ENCODE measurements around the gene NDUFB2. TPM values are rescaled to one million over a fixed set of nuclear protein-coding genes. Genes with fewer than 3 reads are reported as not detected.
"Not testable (repeated sequence)": the region's sequence is repeated elsewhere in the genome, so short reads cannot be mapped to it uniquely, and the experiment has no call there.

NDUFB2 gene
- total RNA-seq, 2 donors from 2014 or later: 499 to 528 TPM

DNA sequence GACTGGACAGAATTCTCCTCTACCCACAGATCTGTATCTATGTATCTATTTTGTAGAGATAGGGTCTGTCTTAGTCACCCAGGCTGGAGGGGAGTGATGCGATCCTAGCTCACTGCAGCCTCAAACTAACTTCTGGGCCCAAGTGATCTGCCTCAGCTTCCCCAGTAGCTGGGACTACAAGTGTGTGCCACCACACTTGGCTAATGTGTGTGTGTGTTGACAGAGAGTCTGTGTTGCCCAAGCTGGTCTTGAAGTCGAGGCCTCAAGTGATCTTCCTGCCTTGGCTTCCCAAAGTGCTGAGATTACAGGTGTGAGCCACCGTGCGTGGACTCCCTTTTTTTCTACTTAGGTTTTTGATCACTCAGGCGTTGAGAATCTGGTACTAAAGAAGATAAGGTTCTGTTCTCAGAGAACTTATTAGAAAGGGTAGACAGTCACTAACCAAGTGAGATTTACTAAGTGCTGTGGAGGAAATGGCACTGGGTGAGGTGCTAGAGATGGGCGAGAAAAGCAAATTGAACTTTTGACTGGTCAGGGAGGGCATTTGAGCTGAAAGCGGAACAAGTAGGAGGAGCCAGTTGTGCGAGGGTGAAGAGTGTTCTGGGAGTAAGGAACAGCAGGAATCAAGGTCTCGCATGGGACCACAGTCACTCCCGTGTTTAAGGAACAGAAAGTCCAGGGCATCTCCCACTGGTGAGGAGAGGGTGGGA is 18.0 kb downstream of the NDUFB2 start:
- intact Hi-C loops (cut with DNase I): no loop called here
- ATAC-seq: no peak
- no peak for DNase-seq

DNA sequence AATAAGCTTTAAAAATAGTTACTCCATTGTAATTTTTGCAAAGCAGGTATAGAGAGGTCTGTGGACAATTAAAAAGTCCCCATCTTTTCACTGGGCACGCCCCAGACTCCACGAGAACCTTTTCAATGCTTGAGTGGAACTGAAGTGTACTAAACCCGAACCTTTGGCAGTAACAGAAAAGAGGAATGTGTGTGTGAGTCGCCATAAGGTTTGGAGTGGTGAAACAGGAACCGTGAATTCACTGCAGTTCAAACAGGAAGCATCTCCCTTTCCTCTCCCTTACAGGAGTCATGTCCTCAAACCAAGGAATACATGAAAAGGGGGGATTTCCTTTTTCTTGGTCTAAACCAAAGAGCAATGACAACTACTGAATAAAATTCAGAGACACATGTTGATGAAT is 23.2 kb downstream of the NDUFB2 start:
- ATAC-seq (no peak), DNase-seq (no peak)
- intact Hi-C loops (cut with DNase I): no loop called here

DNA sequence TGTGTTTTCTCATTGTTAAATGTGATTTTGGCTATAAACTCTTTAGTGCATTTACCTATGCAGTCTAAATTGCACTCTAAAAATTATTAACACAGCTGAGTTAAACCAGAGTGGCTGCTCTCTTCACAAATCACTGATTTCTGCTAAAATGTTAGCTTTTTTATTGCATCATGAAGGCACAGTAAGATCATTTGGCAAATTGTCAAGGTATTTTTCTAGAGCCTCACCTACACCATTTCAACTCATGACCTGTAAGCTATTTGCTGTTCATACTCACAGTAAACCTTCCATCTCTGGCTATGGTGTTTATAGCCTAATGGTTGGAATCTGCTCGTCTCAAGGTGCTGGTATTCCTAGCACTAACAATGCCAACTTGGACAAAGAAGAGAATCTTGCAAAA is 25.7 kb downstream of the NDUFB2 start:
- no peak for DNase-seq
- intact Hi-C loops (cut with DNase I): no loop called here
- ATAC-seq: no peak

DNA sequence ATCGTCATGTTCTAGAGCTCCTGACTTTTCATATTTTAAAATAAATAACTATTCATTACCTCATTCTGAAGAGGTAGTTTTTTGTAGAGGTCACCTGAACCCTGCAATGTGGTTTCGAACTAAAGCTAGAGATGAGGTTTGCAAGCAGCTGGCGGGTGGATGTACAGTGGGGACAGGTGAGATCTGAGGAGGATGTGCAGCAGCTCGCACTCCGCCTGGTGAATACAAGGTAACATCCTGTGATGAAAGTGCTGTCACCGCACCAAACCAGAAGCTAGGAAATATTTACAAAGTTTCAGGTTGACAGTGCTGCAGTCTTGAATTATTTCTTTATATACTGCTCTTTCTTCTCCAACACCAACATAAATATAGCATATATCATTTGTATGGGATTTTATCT is 26.5 kb downstream of the NDUFB2 start:
- DNase-seq (no peak), ATAC-seq (no peak)
- intact Hi-C loops (cut with DNase I): no loop called here

GRCh38 chr7:140723574-140723973 is 27.1 kb downstream of the NDUFB2 start:
- DNase-seq (no peak), ATAC-seq (no peak)
- intact Hi-C loops (cut with DNase I): no loop called here

DNA sequence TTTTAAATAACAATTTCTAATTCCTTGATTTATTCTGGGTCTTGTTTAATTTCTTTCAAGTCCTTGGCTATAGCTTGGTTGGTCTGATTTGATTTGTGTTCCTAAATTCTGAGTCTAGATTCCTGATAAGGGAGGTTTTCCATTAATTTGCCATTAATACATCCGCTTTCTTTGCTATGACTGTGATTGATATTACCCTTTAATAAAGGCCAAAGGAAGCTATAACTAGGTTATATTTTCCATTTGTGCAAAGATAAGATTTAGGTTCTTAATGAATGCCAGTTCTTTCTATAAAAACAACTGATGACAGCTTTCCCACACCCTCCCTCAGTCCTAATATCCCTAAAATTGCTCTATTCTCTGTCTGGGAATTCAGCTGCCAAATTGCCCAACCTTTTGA is 28.2 kb downstream of the NDUFB2 start:
- DNase-seq: no peak
- intact Hi-C loops (cut with DNase I): no loop called here
- ATAC-seq: no peak

DNA sequence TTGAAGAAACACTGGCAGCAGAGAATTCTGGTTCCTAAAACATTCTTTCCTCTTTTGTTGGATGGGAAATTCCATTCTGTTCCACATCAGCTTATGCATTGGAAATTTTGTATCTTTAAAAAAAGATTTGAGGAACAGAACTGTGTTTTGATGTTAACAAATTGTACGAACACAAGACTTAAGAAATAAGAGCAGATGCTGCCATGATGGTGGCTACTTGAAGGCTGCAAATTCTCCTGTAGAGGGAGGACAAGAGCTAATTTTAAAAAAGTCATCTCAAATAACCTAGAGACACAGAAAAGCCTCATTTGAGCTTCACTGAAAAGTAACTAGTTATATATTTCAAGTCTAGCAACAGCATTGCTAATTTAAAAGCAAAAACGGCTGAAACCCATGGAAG is 29.8 kb downstream of the NDUFB2 start:
- ATAC-seq (no peak), DNase-seq (no peak)
- intact Hi-C loops (cut with DNase I): no loop called here

- intact Hi-C loops (cut with DNase I): no loop called here
- no peak for ATAC-seq
Observed at GRCh38 chr7:140732416-140732815, 35.9 kb downstream of the NDUFB2 start.

DNA sequence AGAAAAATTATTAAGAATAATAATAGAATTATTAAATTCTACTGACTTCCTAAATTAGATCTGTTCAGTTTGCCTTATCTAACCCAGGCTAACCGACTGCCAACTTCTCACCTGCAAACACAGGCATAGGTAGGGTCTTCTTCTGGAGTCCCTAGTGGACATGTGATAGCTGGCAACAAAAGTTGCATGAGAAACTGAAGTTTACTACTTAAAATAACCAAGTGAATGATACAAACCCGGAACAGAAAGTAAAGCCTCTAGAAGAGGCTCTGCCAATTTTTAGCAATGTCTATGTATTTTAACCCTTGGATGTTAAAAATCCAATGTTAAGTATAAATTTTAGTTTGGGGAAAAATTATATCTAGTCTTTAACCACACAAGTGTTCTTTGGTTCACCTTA is 37.6 kb downstream of the NDUFB2 start:
- no peak for ATAC-seq
- intact Hi-C loops (cut with DNase I): no loop called here
- no peak for DNase-seq

More at GRCh38 chr7:140732416-140732815, 35.9 kb downstream of the NDUFB2 start:
- DNase-seq: no peak

DNA sequence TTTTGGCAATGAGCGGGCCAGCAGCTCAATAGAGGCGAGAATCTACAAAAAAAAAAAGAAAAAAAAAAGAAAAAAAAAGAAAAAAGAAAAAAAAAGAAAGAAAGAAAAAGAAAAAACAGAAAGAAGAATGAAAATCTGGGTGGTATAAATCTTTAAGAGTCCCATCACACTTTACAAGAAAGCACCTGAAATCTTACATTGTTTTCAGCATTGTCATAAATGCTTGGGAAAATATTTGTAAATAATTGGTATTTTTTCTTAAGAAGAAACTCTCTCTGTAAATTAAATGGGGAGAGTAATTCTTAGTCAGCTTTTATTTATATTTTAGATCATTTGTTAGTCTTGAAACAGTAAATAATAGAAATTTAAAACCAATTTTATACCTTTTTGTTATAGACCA is 38.2 kb downstream of the NDUFB2 start:
- intact Hi-C loops (cut with DNase I): no loop called here
- no peak for DNase-seq
- no peak for ATAC-seq

- intact Hi-C loops (cut with DNase I): no loop called here
- no peak for DNase-seq
- no peak for ATAC-seq
Observed at GRCh38 chr7:140738280-140738679, 41.8 kb downstream of the NDUFB2 start.

DNA sequence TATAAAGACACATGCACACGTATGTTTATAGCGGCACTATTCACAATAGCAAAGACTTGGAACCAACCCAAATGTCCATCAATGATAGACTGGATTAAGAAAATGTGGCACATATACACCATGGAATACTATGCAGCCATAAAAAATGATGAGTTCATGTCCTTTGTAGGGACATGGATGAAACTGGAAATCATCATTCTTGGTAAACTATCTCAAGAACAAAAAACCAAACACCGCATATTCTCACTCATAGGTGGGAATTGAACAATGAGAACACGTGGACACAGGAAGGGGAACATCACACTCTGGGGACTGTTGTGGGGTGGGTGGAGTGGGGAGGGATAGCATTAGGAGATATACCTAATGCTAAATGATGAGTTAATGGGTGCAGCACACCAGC is 46.7 kb downstream of the NDUFB2 start:
- intact Hi-C loops (cut with DNase I); DNase-seq; ATAC-seq: not testable (repeated sequence)

DNA sequence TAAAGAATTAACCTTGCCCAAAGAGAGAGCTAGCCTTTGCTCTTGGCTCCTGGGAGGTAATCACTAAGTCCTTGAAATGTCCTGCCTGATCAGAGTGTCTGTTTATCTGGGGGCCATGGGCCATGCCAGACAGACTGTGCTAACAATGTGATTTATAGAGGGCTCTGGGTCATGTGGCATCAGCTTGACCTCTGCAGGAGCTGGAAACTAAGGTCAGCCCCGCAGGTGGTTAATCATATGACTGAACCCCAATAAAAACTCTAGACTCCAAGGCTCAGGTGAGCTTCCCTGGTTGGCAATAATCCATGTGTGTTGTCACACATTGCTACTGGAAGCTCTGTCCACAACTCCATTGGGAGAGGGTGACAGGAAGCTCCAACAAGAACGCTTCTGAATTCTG is 47.5 kb downstream of the NDUFB2 start:
- intact Hi-C loops (cut with DNase I): no loop called here
- ATAC-seq (no peak), DNase-seq (no peak)

DNA sequence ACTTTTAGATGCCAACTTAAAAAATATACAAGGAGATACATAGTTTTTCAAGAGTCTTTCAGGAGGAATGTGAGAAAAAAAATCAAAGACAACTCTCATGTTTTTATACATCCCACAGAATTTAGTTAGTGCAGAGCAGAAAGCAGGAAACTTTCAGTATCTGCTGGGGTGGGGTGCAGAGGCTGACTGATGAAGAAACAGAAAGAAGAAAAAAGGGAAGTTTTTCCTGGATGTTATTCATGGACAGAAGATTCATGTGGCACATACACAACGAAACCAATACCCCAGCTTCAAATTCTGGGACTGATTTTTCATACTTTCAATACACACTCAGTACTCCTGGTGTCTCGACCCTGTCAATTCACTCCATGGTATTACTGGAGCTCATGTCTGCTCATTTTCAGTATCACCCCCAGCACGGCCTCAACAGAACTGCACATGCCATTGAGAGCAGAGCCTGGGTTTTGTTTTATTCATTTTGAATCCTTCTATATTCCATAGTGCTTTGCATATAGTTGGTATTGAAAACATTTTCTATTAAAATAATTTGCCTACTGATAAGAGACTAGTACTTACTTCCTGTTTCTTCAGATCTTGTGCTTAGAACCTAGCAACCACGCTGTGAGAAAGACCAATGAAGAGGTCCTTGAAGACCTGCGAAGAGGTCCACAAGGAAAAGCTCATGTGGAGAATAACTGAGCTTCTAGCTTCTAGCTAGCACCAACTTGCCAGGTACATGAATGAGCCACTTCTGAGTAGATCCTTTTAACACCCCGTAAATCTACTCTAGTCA is 49.0 kb downstream of the NDUFB2 start:
- intact Hi-C loops (cut with DNase I): no loop called here
- DNase-seq: no peak
- ATAC-seq: no peak

GRCh38 chr7:140746751-140747150 is 50.2 kb downstream of the NDUFB2 start:
- intact Hi-C loops (cut with DNase I): no loop called here

GRCh38 chr7:140752533-140752932 is 56.0 kb downstream of the NDUFB2 start:
- no peak for DNase-seq
- no peak for ATAC-seq

More at GRCh38 chr7:140746751-140747150, 50.2 kb downstream of the NDUFB2 start:
- no peak for ATAC-seq
- DNase-seq: no peak

GRCh38 chr7:140754506-140754905 is 58.0 kb downstream of the NDUFB2 start:
- intact Hi-C loops (cut with DNase I): no loop called here
- ATAC-seq: no peak
- DNase-seq: no peak

More at GRCh38 chr7:140752533-140752932, 56.0 kb downstream of the NDUFB2 start:
- intact Hi-C loops (cut with DNase I): no loop called here
